HepG2 (cell line): Measurements from ENCODE around the gene EGFLAM. TPM values are rescaled to one million over a fixed set of nuclear protein-coding genes. Genes with fewer than 3 reads are reported as not detected.

Source experiments
- ATAC-seq: fragments of 200-7000 bp; cut with Tn5 transposase; 3 replicates; pipeline ENCODE4 v1.9.1; 2020; ENCODE audit warnings: mild to moderate bottlenecking, moderate library complexity
- BruUV-seq: library from RNA; stranded (reverse); fragments of 400-500 nt; replicated peaks from 2 replicates; lab custom pipeline; 2021; lab: Mats Ljungman, UMichigan
- CTCF ChIA-PET: fragments of 300-600 bp; formaldehyde crosslinking; extraction: SDS; loops from one replicate; lab custom pipeline; 2021; ENCODE audit warnings: low total read pairs, inconsistent platforms, low intra/inter-chr PET ratio; lab: Yijun Ruan, JAX
- POLR2A ChIA-PET: fragments of 350-600 bp; sonication (Branson Sonifier 250); formaldehyde crosslinking; loops from one replicate; lab custom pipeline; 2020; ENCODE audit warnings: antibody characterized with exemption, inconsistent platforms; lab: Yijun Ruan, JAX
- DNase-seq: peaks from one replicate; pipeline ENCODE4 v3.0.0-alpha.2; 2015; ENCODE audit warnings: low spot score
- FAIRE-seq: peaks from 3 replicates; lab custom pipeline; 2011; peaks lifted over from hg19 to GRCh38; lab: Jason Lieb, UNC
- H2AFZ ChIP-seq: one replicate; pipeline ENCODE4 v1.6.1; 2011; ENCODE audit warnings: low read length, inconsistent platforms
- H3K27ac ChIP-seq: fragments of 300-600 bp; 3 replicates; pipeline ENCODE4 v1.8.0; 2011; ENCODE audit warnings: mixed run types, mild to moderate bottlenecking, mixed read lengths, low read length, inconsistent platforms; ENCODE audit not compliant: insufficient read depth; ENCODE audit errors: extremely low read length
- H3K27me3 ChIP-seq, 2 experiments: fragments of 200-600 bp in 1 of 2; 2 replicates in 1 of 2; 3 replicates in 1 of 2; pipeline versions ENCODE4 v1.6.0 to v1.8.0; 2011; ENCODE audit warnings: low read length in 2 of 2, mild to moderate bottlenecking in 2 of 2, moderate library complexity in 2 of 2, inconsistent platforms in 1 of 2; ENCODE audit not compliant: insufficient read depth in 2 of 2, control insufficient read depth in 1 of 2
- H3K36me3 ChIP-seq, 2 experiments: fragments of 200-600 bp in 1 of 2; replicated peaks in 1 of 2; 2 replicates in 1 of 2; 3 replicates in 1 of 2; pipeline versions ENCODE4 v1.5.1 to v1.8.0; 2011; ENCODE audit warnings: low read length in 2 of 2, inconsistent platforms in 1 of 2; ENCODE audit not compliant: insufficient read depth in 2 of 2, control insufficient read depth in 1 of 2
- H3K4me1 ChIP-seq: 2 replicates; pipeline ENCODE4 v1.5.1; 2012; ENCODE audit warnings: low read length, inconsistent platforms; ENCODE audit not compliant: insufficient read depth
- H3K4me2 ChIP-seq: 2 replicates; pipeline ENCODE4 v1.6.0; 2011; ENCODE audit warnings: low read depth, low read length, inconsistent platforms
- H3K4me3 ChIP-seq, 3 experiments: fragments of 200-600 bp in 1 of 3; sonication (generic), shearing (Covaris generic) in 1 of 3; replicated peaks in 1 of 3; 2 replicates each; pipeline ENCODE4 v1.5.1; 2011 to 2016; ENCODE audit warnings: low read length in 3 of 3, inconsistent platforms in 2 of 3, low read depth in 2 of 3, mild to moderate bottlenecking in 2 of 3, control low read depth in 1 of 3, mixed read lengths in 1 of 3; ENCODE audit not compliant: insufficient read depth in 1 of 3
- H3K79me2 ChIP-seq: one replicate; pipeline ENCODE4 v1.6.1; 2011; ENCODE audit warnings: low read length, inconsistent platforms; ENCODE audit not compliant: insufficient read depth
- H3K9ac ChIP-seq: 2 replicates; pipeline ENCODE4 v1.6.0; 2011; ENCODE audit warnings: mild to moderate bottlenecking, low read depth, low read length, inconsistent platforms; ENCODE audit not compliant: insufficient read depth
- H3K9me3 ChIP-seq: 2 replicates; pipeline ENCODE4 v1.5.1; 2012; ENCODE audit warnings: mild to moderate bottlenecking, low read length
- H4K20me1 ChIP-seq: 2 replicates; pipeline ENCODE4 v1.6.0; 2011; ENCODE audit warnings: inconsistent platforms, mild to moderate bottlenecking, low read length, moderate library complexity; ENCODE audit not compliant: insufficient read depth
- ASH2L ChIP-seq: fragments of 300-600, 200-600 bp; sonication (generic); IDR thresholded peaks from 2 replicates; pipeline ENCODE4 v1.7.0; 2017; ENCODE audit warnings: low read depth, mild to moderate bottlenecking, moderate library complexity, mixed read lengths, low read length; ENCODE audit not compliant: insufficient read length
- ZNF546 ChIP-seq: sonication (generic); formaldehyde crosslinking; conservative IDR thresholded peaks from 2 replicates; pipeline ENCODE4 v1.8.1; 2023; ENCODE audit warnings: mild to moderate bottlenecking, missing genetic modification reagents
- WGBS: methylation state at CpG from one replicate; pipeline ENCODE4 v1.1.6; 2017; ENCODE audit warnings: low lambda C conversion rate; 5-methylcytosine and 5-hydroxymethylcytosine counted together
- in situ Hi-C: cut with HindIII; loops from 2 replicates; pipeline ENCODE4 v1.10.0; 2017; ENCODE audit warnings: low pct_unique_long_range_greater_than_20kb; ENCODE audit not compliant: extremely low pct_ligation_motif_present
- intact Hi-C: fragments of 100-400 bp; cut with micrococcal nuclease; formaldehyde crosslinking; loops from one replicate; pipeline ENCODE4 v1.10.0; 2022; ENCODE audit not compliant: unreplicated experiment
- polyA plus RNA-seq, 8 experiments: library from polyadenylated mRNA; depleted of rRNA in 3 of 8; stranded (reverse) in 7 of 8; unstranded in 1 of 8; fragments of >200 nt; fragmentation: Illumina TruSeq in 4 of 8; extraction: Trizol in 4 of 8; gene quantifications; 2 replicates each; pipeline versions ENCODE4 v1.2.1 to v1.2.3, GENCODE V29; 2011 to 2016; ENCODE audit warnings: low read depth in 4 of 8, missing spikeins in 1 of 8, mixed read lengths in 1 of 8; ENCODE audit not compliant: insufficient read depth in 1 of 8
- total RNA-seq, 5 experiments: library from RNA; depleted of rRNA; stranded (reverse); fragments of >200 nt; fragmentation: Illumina TruSeq; extraction: Trizol; gene quantifications; 2 replicates each; pipeline ENCODE4 v1.2.3, GENCODE V29; 2016; ENCODE audit warnings: low read depth in 1 of 5
- TF ChIP-seq, protein P1 (sequence below): sonication (generic); formaldehyde crosslinking; IDR thresholded peaks from 2 replicates; pipeline ENCODE4 v1.8.0; 2022; ENCODE audit warnings: missing genetic modification reagents, mild to moderate bottlenecking, moderate library complexity, borderline replicate concordance

EGFLAM gene
- total and polyA plus RNA-seq, 2 of the 13 experiments (the other 11 are each of a cell fraction or from before 2014, with no cell fraction given) = not detected

DNA sequence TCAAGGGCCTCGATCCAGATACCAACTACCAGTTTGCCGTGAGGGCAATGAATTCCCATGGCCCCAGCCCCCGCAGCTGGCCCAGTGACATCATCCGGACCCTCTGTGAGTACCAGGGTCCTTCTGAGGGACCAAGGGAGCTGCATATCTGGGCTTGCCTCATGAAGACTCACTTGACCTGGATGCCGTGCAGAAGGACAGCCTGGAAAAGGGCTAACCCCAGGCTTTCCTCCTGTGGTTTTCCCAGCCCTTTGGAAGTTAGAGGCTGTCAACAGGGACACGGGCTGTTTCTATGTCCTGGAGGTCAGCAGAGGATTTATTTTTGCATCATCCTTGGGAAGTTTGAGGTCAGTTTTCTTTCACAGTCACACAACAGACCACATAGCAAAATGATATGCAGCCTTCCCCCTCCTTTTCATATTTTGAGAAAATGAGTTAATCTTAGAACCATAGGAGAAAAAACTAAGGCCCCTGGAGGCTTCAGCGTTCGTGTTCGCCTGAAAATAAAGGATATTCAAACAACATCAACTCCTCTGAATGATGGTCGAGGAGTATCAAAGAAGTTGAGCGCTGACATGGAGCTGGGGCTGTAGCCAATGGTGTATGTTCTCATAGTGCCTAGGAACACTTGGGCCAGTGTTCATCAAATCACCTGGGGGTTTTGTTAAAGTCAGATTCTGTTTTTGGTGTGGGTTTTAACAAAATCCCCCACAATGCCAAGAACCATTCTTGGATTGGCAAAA is 112.2 kb downstream of the EGFLAM start:
- 35% methylated on average over 11 of the region's 11 CpGs for WGBS
- Histone ChIP-seq H3K9ac (no peak overlapping the region), H3K79me2 (no peaks in the 10 kb centered on the region), H4K20me1 (no peaks in the 10 kb centered on the region), H3K36me3 (no peaks in the 10 kb centered on the region), H3K9me3 (no peaks in the 10 kb centered on the region), H3K4me3 (no peak overlapping the region), H3K4me2 (no peak overlapping the region), H3K27ac (no peak overlapping the region), H3K4me1 (no peaks in the 10 kb centered on the region), H2AFZ (no peak overlapping the region), H3K27me3 (peaks cover 0 to 14% of the 10 kb centered on the region in 2 experiments; a peak in 2 of 5 replicates)
- DNase-seq (no peak), FAIRE-seq (no peak), ATAC-seq (no peak)
- TF ChIP-seq, protein P1, sequence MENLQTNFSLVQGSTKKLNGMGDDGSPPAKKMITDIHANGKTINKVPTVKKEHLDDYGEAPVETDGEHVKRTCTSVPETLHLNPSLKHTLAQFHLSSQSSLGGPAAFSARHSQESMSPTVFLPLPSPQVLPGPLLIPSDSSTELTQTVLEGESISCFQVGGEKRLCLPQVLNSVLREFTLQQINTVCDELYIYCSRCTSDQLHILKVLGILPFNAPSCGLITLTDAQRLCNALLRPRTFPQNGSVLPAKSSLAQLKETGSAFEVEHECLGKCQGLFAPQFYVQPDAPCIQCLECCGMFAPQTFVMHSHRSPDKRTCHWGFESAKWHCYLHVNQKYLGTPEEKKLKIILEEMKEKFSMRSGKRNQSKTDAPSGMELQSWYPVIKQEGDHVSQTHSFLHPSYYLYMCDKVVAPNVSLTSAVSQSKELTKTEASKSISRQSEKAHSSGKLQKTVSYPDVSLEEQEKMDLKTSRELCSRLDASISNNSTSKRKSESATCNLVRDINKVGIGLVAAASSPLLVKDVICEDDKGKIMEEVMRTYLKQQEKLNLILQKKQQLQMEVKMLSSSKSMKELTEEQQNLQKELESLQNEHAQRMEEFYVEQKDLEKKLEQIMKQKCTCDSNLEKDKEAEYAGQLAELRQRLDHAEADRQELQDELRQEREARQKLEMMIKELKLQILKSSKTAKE (CRISPR knock-in tag) = no peak
- no peak for TF ChIP-seq ASH2L
- in situ Hi-C loops (no loop called here), intact Hi-C loops (no loop called here)
- CTCF ChIA-PET = no interaction called here
- POLR2A ChIA-PET = no interaction called here
- BruUV-seq = no TSS peak

DNA sequence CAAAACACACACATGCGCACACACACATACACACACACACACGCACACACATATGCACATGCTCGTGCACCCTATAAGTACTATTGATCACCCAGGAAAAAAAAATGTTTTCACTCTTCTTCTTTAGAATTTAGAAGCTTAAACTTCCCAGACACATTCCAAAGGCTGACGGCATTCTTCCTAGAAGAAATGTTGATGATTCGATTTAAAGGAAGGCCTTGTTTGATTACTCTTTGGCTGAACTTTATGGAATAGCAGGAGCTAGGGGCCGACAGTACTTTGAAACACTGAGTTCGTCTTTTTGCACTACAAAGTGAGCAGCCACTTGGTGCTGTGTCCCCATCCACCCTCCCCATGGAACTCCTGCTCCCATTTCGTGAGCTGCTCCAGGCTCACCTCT is 113.2 kb downstream of the EGFLAM start:
- no peak overlapping the region for H3K4me3 ChIP-seq
- H4K20me1 ChIP-seq = no peaks in the 10 kb centered on the region
- FAIRE-seq (no peak), ATAC-seq (no peak)
- H3K27ac ChIP-seq = no peak overlapping the region
- H3K36me3 ChIP-seq = no peaks in the 10 kb centered on the region
- intact Hi-C loops = no loop called here
- 47% methylated on average over 8 of the region's 8 CpGs for WGBS
- no peaks in the 10 kb centered on the region for H3K9me3 ChIP-seq
- H3K79me2 ChIP-seq = no peaks in the 10 kb centered on the region
- no TSS peak for BruUV-seq
- no peak overlapping the region for H3K9ac ChIP-seq
- H2AFZ ChIP-seq = no peak overlapping the region
- H3K27me3 ChIP-seq = peaks cover 0 to 20% of the 10 kb centered on the region in 2 experiments; a peak in 2 of 5 replicates
- CTCF ChIA-PET = no interaction called here
- no peaks in the 10 kb centered on the region for H3K4me1 ChIP-seq
- H3K4me2 ChIP-seq = no peak overlapping the region
- POLR2A ChIA-PET = no interaction called here
- no peak for TF ChIP-seq ZNF546 (CRISPR knock-in tag)
- TF ChIP-seq, all 625 proteins: peak for 0
- DNase-seq = no peak
- in situ Hi-C loops = no loop called here
